ENCODE measurements around the gene C19orf73. TPM values are rescaled to one million over a fixed set of nuclear protein-coding genes. Genes with fewer than 3 reads are reported as not detected.
A peak's percentile ranks its signal among the peaks of the same experiment; 100 is the strongest.

C19orf73 gene
- total and polyA plus RNA-seq, 9 of the 15 experiments (the other 6 are each of a cell fraction or from before 2014, with no cell fraction given): 0.08 to 7.4 (median 1.4) TPM

- Histone ChIP-seq H2AFZ (ENCODE audit: low read depth, low read length) (peak overlapping the region; percentile 64; the same call in 1 of the 2 replicates), H3K36me3 (ENCODE audit: control insufficient read depth, insufficient read depth, low read length) (peaks cover 1% of the 10 kb centered on the region; the same call in 2 of the 3 replicates), H3K9ac (ENCODE audit: insufficient read depth in 1 of 2, low read depth in 2 of 2, low read length in 2 of 2) (no peak overlapping the region), H3K79me2 (ENCODE audit: control insufficient read depth, insufficient read depth, low read length) (peaks cover 15% of the 10 kb centered on the region), H3K4me2 (ENCODE audit: insufficient read depth, low read length) (no peak overlapping the region), H4K20me1 (replicated peaks; ENCODE audit: control insufficient read depth, insufficient read depth, low read length) (peaks cover 5% of the 10 kb centered on the region), H3K27ac (ENCODE audit: extremely low read depth, low read depth, low read length) (no peak overlapping the region), H3K4me3 (no peak overlapping the region), H3K27me3 (ENCODE audit: control insufficient read depth in 2 of 2, insufficient read depth in 2 of 2, low read length in 2 of 2) (no peaks in the 10 kb centered on the region), H3K9me3 (replicated peaks; ENCODE audit: control insufficient read depth, insufficient read depth, low read depth, low read length) (no peaks in the 10 kb centered on the region), H3K9me1 (ENCODE audit: control insufficient read depth, insufficient read depth, low read length) (no peaks in the 10 kb centered on the region), H3K4me1 (replicated peaks in 1 of 2; ENCODE audit: control insufficient read depth in 2 of 2, insufficient read depth in 2 of 2, low read length in 2 of 2) (peaks cover 5 to 23% of the 10 kb centered on the region in 2 experiments; a peak in 4 of 5 replicates)
- ChIA-PET POLR2A (interaction anchor here (0.5 to 0.9 kb wide), 2 partner anchors 9 to 14 kb away, joined by 3 read pairs; no protein-coding TSS in a partner anchor), CTCF (ENCODE audit: low intra/inter-chr PET ratio) (no interaction called here)
- DNase-seq (ENCODE audit: extremely low read depth in 1 of 4, low spot score in 3 of 4) (peak in 1 of 4 experiments; percentile 45), FAIRE-seq (peak; percentile 69), ATAC-seq (no peak)
- intact Hi-C loops (cut with micrococcal nuclease) (no loop called here), in situ Hi-C loops (cut with MboI) (no loop called here)
- BruUV-seq (replicated peaks): no TSS peak
- WGBS (ENCODE audit: insufficient coverage, low coverage, missing lambda C conversion rate): 26% methylated on average over 1 of the region's 1 CpG
- TF ChIP-seq SIX5 (IDR thresholded peaks at IDR 0.05; ENCODE audit: borderline replicate concordance in 1 of 2, insufficient read depth in 1 of 2, low read depth in 1 of 2, low read length in 2 of 2): no peak
- TF ChIP-seq RNF2 (IDR thresholded peaks at IDR 0.05): no peak
- TF ChIP-seq ZNF217 (CRISPR knock-in tag; IDR thresholded peaks at IDR 0.05): no peak
- TF ChIP-seq ZNF41 (CRISPR knock-in tag; conservative IDR thresholded peaks at IDR 0.05): no peak
- TF ChIP-seq, protein P1, sequence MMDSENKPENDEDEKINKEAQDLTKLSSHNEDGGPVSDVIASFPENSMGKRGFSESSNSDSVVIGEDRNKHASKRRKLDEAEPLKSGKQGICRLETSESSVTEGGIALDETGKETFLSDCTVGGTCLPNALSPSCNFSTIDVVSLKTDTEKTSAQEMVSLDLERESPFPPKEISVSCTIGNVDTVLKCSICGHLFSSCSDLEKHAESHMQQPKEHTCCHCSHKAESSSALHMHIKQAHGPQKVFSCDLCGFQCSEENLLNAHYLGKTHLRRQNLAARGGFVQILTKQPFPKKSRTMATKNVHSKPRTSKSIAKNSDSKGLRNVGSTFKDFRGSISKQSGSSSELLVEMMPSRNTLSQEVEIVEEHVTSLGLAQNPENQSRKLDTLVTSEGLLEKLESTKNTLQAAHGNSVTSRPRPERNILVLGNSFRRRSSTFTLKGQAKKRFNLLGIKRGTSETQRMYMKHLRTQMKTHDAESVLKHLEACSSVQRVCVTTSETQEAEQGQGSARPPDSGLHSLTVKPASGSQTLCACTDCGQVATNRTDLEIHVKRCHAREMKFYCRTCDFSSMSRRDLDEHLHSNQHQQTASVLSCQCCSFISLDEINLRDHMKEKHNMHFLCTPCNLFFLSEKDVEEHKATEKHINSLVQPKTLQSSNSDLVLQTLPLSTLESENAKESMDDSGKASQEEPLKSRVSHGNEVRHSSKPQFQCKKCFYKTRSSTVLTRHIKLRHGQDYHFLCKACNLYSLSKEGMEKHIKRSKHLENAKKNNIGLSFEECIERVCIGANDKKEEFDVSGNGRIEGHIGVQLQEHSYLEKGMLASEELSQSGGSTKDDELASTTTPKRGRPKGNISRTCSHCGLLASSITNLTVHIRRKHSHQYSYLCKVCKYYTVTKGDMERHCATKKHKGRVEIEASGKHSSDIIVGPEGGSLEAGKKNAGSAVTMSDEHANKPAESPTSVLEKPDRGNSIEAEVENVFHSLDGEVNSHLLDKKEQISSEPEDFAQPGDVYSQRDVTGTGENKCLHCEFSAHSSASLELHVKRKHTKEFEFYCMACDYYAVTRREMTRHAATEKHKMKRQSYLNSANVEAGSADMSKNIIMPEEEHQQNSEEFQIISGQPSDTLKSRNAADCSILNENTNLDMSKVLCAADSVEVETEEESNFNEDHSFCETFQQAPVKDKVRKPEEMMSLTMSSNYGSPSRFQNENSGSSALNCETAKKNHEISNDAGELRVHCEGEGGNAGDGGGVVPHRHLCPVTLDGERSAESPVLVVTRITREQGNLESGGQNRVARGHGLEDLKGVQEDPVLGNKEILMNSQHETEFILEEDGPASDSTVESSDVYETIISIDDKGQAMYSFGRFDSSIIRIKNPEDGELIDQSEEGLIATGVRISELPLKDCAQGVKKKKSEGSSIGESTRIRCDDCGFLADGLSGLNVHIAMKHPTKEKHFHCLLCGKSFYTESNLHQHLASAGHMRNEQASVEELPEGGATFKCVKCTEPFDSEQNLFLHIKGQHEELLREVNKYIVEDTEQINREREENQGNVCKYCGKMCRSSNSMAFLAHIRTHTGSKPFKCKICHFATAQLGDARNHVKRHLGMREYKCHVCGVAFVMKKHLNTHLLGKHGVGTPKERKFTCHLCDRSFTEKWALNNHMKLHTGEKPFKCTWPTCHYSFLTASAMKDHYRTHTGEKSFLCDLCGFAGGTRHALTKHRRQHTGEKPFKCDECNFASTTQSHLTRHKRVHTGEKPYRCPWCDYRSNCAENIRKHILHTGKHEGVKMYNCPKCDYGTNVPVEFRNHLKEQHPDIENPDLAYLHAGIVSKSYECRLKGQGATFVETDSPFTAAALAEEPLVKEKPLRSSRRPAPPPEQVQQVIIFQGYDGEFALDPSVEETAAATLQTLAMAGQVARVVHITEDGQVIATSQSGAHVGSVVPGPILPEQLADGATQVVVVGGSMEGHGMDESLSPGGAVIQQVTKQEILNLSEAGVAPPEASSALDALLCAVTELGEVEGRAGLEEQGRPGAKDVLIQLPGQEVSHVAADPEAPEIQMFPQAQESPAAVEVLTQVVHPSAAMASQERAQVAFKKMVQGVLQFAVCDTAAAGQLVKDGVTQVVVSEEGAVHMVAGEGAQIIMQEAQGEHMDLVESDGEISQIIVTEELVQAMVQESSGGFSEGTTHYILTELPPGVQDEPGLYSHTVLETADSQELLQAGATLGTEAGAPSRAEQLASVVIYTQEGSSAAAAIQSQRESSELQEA (IDR thresholded peaks at IDR 0.05; ENCODE audit: low read depth): no peak
- no peak for TF ChIP-seq KLF16 (IDR thresholded peaks at IDR 0.05)
- TF ChIP-seq CBFA2T3 (IDR thresholded peaks at IDR 0.05): peak; percentile 62
- no peak for TF ChIP-seq SMAD4 (CRISPR knock-in tag; conservative IDR thresholded peaks at IDR 0.05)
- TF ChIP-seq HDAC3 (IDR thresholded peaks at IDR 0.05; ENCODE audit: borderline replicate concordance, partially characterized antibody): no peak
- TF ChIP-seq KDM5B (IDR thresholded peaks at IDR 0.05; ENCODE audit: insufficient replicate concordance, low read depth, low read length): no peak
- TF ChIP-seq TAF1 (IDR thresholded peaks at IDR 0.05; ENCODE audit: control insufficient read depth, extremely low read depth, insufficient read depth, low read length, severe bottlenecking): no peak
- no peak for TF ChIP-seq MCM3 (IDR thresholded peaks at IDR 0.05)
- TF ChIP-seq STAT6 (CRISPR knock-in tag; IDR thresholded peaks at IDR 0.05): no peak
Observed at GRCh38 chr19:49081273-49081672, 37.7 kb downstream of the C19orf73 start.

Measured in K562 (cell line).